BE2C (cell line): ENCODE measurements around the gene DR1.

Experiments
- DNase-seq: peaks from one replicate; pipeline ENCODE4 v3.0.0-alpha.2; 2020
- H3K27me3 ChIP-seq: fragments of 250-450 bp; sonication (Bioruptor Pico); 2 replicates; pipeline ENCODE4 v1.5.1; 2020; ENCODE audit warnings: mild to moderate bottlenecking
- H3K36me3 ChIP-seq: fragments of 250-450 bp; sonication (Bioruptor Pico); 2 replicates; pipeline ENCODE4 v1.5.1; 2020; ENCODE audit warnings: mild to moderate bottlenecking
- H3K4me1 ChIP-seq: fragments of 250-450 bp; sonication (Bioruptor Pico); 2 replicates; pipeline ENCODE4 v1.5.1; 2020
- H3K4me3 ChIP-seq: 2 replicates; pipeline ENCODE4 v1.5.1; 2011; ENCODE audit warnings: low read depth, low read length
- H3K9me3 ChIP-seq: fragments of 250-450 bp; sonication (Bioruptor Pico); 2 replicates; pipeline ENCODE4 v1.5.1; 2020
- TF ChIP-seq, protein P1 (sequence below): IDR thresholded peaks from 2 replicates; pipeline ENCODE4 v1.5.1; 2012; ENCODE audit warnings: mild to moderate bottlenecking, low read depth, low read length

DR1 gene

DNA sequence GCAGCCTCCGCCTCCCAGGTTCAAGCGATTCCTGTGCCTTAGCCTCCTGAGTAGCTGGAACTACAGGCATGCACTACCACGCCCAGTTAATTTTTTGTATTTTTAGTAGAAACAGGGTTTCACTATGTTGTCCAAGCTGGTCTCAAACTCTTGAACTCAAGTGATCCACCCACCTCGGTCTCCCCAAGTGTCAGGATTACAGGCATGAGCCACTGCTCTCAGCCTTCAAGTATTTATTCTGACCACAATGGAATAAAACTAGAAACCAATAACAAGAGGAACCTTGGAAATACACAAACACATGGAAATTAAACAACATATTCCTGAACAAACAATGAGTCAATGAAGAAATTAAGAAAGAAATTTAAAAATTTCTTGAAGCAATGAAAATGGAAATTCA lies 32.7 kb upstream of the DR1 start:
- H3K9me3 ChIP-seq, result no peaks in the 10 kb centered on the region
- no peaks in the 10 kb centered on the region for H3K4me1 ChIP-seq
- H3K4me3 ChIP-seq, result no peak overlapping the region
- H3K27me3 ChIP-seq, result no peaks in the 10 kb centered on the region
- DNase-seq, result no peak
- H3K36me3 ChIP-seq, result no peaks in the 10 kb centered on the region
- TF ChIP-seq, protein P1, sequence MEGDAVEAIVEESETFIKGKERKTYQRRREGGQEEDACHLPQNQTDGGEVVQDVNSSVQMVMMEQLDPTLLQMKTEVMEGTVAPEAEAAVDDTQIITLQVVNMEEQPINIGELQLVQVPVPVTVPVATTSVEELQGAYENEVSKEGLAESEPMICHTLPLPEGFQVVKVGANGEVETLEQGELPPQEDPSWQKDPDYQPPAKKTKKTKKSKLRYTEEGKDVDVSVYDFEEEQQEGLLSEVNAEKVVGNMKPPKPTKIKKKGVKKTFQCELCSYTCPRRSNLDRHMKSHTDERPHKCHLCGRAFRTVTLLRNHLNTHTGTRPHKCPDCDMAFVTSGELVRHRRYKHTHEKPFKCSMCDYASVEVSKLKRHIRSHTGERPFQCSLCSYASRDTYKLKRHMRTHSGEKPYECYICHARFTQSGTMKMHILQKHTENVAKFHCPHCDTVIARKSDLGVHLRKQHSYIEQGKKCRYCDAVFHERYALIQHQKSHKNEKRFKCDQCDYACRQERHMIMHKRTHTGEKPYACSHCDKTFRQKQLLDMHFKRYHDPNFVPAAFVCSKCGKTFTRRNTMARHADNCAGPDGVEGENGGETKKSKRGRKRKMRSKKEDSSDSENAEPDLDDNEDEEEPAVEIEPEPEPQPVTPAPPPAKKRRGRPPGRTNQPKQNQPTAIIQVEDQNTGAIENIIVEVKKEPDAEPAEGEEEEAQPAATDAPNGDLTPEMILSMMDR, result no peak

DNA sequence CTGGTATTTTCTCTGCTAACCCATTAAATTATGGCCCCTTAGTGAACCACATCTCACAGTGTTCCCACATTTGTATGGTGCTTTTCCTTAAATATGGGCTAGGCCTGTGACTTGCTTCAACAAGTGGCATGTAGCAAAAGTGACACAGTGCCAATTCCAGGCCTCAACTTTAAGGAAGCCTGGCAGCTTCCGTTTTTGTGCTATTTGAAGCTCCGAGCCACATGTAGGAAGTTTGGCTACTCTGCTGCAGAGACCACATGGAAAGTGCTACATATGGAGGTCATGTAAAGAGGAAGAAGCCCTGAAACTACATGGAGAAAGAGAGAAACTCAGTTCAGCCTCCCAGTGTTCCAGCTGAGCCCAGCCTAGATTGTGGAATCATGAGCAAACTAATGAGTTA lies 28.5 kb upstream of the DR1 start:
- TF ChIP-seq, protein P1, result no peak
- no peaks in the 10 kb centered on the region for H3K4me1 ChIP-seq
- no peaks in the 10 kb centered on the region for H3K27me3 ChIP-seq
- H3K36me3 ChIP-seq, result no peaks in the 10 kb centered on the region
- H3K9me3 ChIP-seq, result no peaks in the 10 kb centered on the region
- DNase-seq, result no peak
- H3K4me3 ChIP-seq, result no peak overlapping the region

DNA sequence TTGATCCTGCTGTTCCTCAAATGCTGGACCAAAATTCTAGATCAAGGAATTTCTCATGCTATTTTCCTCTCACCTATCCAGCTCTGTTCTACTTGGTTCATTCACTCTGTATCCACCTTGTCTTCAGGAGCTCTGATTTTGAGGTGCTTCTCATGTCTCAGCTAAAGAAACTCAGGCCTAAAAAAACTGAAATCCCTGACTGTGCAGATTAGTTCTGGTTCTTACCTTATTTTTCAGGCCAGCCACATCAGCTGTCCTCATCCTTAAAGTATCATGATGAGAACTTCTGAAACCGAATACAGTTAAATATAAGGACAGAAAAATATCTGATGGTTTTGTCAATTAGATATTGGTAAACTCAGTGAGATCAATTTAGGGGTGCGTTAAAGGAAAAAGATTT lies 27.8 kb upstream of the DR1 start:
- TF ChIP-seq, protein P1, result no peak
- H3K4me3 ChIP-seq, result no peak overlapping the region
- H3K36me3 ChIP-seq, result no peaks in the 10 kb centered on the region
- DNase-seq, result no peak
- no peaks in the 10 kb centered on the region for H3K9me3 ChIP-seq
- no peaks in the 10 kb centered on the region for H3K4me1 ChIP-seq
- H3K27me3 ChIP-seq, result no peaks in the 10 kb centered on the region

DNA sequence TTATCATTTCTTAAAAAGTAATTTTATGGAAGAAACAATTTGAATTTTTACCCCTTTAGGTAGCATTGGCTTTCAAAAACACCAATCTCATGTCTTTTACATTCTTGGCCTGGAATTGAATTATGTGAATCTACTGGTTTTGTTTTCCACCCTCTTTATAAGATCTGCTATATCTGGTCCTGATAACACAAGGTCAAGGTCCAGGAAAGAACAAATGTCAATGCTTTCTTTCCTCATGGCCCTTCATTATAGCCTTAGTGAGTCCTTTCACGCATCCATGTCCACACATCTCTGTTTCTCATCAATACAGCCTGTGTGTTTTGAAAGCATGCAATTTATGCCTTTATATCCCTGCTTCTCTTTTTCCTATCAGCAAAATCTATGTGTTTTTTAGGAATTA lies 24.0 kb upstream of the DR1 start:
- TF ChIP-seq, protein P1, result no peak
- Histone ChIP-seq H3K4me1 (no peaks in the 10 kb centered on the region), H3K36me3 (no peaks in the 10 kb centered on the region), H3K27me3 (no peaks in the 10 kb centered on the region), H3K4me3 (no peak overlapping the region), H3K9me3 (no peaks in the 10 kb centered on the region)
- no peak for DNase-seq

DNA sequence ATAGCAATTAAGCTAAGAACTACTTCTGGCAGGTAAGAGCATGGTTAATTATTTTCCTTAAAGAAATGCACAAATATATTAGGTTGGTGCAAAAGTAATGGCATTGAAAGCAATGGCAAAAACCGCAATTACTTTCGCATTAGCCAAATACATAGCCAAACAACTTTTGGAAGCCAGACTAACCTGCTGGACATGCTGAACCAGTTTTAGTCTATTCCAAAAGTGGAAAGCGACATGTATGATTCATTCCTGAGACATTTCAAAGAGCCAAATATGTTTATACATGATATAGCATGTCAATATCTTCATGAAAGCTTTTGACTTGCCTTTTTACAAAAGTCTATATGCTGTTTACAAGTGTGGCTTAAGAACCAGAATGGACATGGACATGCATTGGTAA lies 23.4 kb upstream of the DR1 start:
- TF ChIP-seq, protein P1, result no peak
- Histone ChIP-seq H3K36me3 (no peaks in the 10 kb centered on the region), H3K27me3 (no peaks in the 10 kb centered on the region), H3K4me3 (no peak overlapping the region), H3K4me1 (no peaks in the 10 kb centered on the region), H3K9me3 (no peaks in the 10 kb centered on the region)
- no peak for DNase-seq

DNA sequence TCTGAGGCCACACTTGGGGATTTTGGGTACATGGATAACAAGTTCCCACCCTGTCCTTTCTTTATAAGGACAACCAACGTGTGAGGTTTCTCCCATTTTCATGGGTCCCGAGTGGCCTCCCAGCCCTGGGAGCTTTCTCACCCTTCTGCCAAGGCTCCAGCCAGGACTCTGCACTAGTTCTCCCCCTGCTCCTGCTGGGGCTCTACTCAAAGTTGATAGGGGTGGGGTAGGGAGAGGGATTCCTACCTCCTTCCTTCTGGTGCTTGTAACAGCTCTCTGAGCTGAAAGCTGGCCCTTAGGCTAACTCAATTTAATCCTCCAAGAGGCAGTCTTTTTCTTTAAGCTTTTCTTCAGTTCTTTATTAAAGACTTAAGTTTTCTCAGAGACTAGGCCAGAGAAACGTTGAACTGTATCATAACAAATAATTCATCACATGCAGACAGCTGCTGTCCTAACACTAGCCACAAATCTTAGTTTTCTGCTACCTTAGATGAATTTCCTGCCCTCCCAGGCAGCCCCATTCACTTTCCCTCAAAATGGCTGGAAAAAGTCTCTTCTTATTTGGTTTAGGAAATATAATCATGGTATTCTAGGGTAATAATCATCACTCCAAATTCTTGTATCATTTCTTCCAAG lies 22.4 kb upstream of the DR1 start:
- TF ChIP-seq, protein P1, result no peak
- no peaks in the 10 kb centered on the region for H3K4me1 ChIP-seq
- no peaks in the 10 kb centered on the region for H3K36me3 ChIP-seq
- no peaks in the 10 kb centered on the region for H3K9me3 ChIP-seq
- no peaks in the 10 kb centered on the region for H3K27me3 ChIP-seq
- H3K4me3 ChIP-seq, result no peak overlapping the region
- no peak for DNase-seq
